Measurements from ENCODE around the gene TGFA.

The TGFA gene

DNA sequence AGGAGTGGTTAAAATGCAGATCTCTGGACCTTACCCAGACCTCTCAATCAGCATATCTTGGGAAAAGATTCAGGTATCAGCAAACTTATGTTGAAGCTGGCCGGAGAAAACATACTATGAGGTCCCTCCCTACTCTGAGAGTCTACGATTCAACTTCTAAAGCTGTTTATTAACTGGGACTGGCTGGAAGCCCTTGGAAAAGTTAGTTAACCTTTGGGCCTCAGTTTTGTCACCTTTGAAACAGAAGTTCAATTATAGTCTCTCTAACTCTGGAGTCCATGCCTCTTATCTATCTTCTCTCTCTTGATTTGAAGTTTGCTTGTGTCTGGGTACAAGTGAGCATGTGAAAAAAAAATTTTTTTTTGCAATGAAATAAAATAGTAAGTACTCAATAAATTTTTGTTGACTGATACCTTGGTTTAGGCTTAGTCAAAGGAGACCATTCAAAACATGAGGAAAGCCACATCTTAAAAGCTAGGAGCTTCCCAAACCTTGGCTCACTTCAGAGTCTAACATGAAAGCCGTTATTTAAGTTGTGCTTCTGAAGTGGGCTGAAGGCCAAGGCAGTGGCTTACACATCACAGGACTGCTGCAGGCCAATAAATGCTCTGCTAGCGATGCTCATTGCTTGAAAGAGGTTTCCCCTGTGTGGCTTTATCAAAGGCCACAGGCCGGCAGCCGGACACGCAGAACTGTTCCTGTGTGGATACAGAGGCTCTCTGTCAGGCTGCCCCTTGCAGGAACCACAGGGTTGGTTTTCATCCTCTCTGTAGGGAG, 141.1 kb downstream of the TGFA start:
- Mint-ChIP-seq H3K36me3 (no peaks in the 10 kb centered on the region), H3K27me3 (no peaks in the 10 kb centered on the region), H3K27ac (no peak overlapping the region), H3K9me3 (no peaks in the 10 kb centered on the region), H3K4me1 (no peaks in the 10 kb centered on the region), H3K4me3 (no peak overlapping the region)

DNA sequence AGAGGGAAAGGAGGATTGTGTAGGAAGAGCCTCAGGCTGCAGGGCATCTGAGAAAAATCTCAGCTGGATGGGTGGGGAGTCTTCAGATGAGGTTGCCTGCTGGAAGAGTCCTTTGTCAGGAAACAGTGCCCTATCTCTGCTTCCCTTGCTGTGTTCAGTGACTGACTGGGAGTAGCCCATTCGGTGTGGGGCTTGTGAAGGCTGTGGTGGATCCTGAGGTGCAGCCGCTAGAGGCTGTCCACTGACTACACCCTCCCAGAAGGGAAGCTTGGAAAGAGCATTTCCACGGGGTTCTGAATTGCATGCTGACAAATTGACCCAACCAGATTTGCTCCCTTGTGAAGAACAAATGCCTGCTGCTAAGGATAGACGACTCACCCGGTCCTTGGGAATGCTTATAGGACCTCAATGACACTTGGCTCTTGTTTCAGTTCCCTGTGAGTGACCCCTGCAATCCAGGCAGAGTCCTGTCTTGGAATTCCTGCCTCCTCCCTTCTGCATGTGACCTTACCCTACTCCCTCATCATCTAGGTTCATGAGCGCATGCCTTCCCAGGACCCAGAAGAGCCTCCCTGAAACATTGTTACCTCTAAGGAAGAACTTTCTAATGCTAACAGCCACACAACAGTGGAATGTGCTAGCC, 142.0 kb downstream of the TGFA start:
- no peaks in the 10 kb centered on the region for H3K27me3 Mint-ChIP-seq
- no peaks in the 10 kb centered on the region for H3K9me3 Mint-ChIP-seq
- H3K27ac Mint-ChIP-seq: no peak overlapping the region

DNA sequence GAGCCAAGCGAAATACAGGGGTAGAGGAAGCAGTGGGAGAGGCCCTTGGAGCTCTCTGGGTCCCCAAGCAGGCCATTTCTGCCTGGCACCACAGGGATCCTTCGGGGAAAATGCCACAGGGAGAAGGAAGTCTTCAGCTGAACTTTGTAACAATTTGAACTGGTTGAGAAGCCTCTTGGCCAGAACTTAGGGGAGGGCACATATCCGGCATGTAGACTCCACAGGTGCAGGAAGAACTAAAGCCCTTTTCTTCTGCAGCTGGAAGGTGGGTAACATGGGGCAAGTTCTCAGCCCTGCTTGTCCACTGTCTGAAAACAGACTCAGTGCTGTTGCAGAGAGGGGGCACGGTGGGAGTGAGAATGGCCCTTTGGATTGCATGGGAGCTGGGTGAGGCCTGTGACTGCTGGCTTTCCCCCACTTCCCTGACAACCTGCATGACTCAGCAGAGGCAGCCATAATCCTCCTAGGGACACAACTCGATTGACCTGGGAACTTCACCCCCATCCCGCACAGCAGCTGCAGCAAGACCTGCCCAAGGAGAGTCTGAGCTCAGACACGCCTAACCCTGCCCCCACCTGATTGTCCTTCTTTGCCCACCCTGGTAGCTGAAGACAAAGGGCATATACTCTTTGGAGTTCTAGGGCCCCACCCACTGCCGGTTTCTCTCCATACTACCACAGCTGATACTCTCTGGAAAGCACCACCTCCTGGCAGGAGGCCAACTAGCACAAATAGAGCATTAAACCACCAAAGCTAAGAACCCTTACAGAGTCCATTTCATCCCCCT, 150.2 kb downstream of the TGFA start:
- Mint-ChIP-seq H3K36me3 (no peaks in the 10 kb centered on the region), H3K4me3 (no peak overlapping the region), H3K4me1 (peaks cover 3% of the 10 kb centered on the region), H3K27ac (no peak overlapping the region), H3K27me3 (no peaks in the 10 kb centered on the region), H3K9me3 (no peaks in the 10 kb centered on the region)

More for the DNA sequence above, 142.0 kb downstream of the TGFA start:
- Mint-ChIP-seq H3K36me3 (no peaks in the 10 kb centered on the region), H3K4me1 (no peaks in the 10 kb centered on the region), H3K4me3 (no peak overlapping the region)

DNA sequence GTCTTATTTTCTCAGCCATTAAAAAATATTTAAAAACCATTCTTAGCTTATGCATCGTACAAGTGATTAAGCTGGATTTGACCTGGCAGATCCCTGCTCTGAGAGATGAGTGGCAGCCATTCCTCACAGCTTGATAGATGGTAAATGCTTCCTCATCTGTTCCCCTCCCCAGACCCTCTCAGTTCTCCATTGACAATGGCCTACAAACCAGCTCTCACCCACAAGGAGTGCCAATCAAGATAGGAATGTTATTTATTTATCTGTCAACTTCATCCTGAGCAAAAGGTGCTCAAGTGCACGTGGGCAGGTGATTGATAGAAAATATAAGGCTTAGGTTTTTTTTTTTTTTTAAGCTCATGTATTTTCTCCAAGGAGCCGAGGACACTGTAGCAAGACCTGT, 153.1 kb downstream of the TGFA start:
- Mint-ChIP-seq H3K36me3 (no peaks in the 10 kb centered on the region), H3K9me3 (no peaks in the 10 kb centered on the region), H3K27ac (no peak overlapping the region), H3K27me3 (peaks cover 4% of the 10 kb centered on the region), H3K4me1 (peaks cover 3% of the 10 kb centered on the region), H3K4me3 (no peak overlapping the region)

GRCh38 chr2:70399046-70399445, 154.6 kb downstream of the TGFA start:
- Mint-ChIP-seq H3K27me3 (peaks cover 4% of the 10 kb centered on the region), H3K27ac (no peak overlapping the region), H3K36me3 (no peaks in the 10 kb centered on the region), H3K4me3 (no peak overlapping the region), H3K4me1 (peaks cover 3% of the 10 kb centered on the region), H3K9me3 (no peaks in the 10 kb centered on the region)
